ENCODE data around the gene ARL5C.
A peak's percentile ranks its signal among the peaks of the same experiment; 100 is the strongest.

Gene ARL5C

DNA sequence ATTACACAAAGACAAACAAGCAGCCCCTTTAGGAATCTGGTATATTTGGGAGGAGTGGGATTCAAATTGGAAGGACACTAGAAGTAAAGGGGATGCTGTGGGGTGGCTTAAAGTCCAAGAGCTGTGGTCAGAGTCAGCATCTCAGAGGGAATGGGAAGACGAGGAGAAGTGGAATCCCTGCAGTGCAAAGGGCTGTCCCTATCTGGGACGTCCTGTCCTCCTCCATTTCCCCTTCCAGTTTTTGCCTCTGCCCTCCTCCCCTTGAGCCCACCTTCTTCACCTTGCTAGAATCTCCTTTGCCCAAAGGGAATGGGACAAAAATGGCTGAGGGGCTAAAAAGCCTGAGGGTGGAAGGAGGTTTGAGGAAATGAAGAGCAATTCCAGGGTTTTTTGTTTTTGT, 10.3 kb downstream of the ARL5C start:
- ATAC-seq: no peak
- TF ChIP-seq ESRRG (CRISPR knock-in tag; IDR thresholded peaks at IDR 0.05) (no peak), ARNTL (CRISPR knock-in tag; IDR thresholded peaks at IDR 0.05; ENCODE audit: borderline replicate concordance, low read depth) (no peak), ZFP30 (CRISPR knock-in tag; IDR thresholded peaks at IDR 0.05) (no peak), SNAI2 (CRISPR knock-in tag; IDR thresholded peaks at IDR 0.05) (no peak)
- TF ChIP-seq, protein P1, sequence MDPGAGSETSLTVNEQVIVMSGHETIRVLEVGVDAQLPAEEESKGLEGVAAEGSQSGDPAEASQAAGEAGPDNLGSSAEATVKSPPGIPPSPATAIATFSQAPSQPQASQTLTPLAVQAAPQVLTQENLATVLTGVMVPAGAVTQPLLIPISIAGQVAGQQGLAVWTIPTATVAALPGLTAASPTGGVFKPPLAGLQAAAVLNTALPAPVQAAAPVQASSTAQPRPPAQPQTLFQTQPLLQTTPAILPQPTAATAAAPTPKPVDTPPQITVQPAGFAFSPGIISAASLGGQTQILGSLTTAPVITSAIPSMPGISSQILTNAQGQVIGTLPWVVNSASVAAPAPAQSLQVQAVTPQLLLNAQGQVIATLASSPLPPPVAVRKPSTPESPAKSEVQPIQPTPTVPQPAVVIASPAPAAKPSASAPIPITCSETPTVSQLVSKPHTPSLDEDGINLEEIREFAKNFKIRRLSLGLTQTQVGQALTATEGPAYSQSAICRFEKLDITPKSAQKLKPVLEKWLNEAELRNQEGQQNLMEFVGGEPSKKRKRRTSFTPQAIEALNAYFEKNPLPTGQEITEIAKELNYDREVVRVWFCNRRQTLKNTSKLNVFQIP (CRISPR knock-in tag; IDR thresholded peaks at IDR 0.05; ENCODE audit: borderline replicate concordance, low read depth): no peak
- TF ChIP-seq, protein P2, sequence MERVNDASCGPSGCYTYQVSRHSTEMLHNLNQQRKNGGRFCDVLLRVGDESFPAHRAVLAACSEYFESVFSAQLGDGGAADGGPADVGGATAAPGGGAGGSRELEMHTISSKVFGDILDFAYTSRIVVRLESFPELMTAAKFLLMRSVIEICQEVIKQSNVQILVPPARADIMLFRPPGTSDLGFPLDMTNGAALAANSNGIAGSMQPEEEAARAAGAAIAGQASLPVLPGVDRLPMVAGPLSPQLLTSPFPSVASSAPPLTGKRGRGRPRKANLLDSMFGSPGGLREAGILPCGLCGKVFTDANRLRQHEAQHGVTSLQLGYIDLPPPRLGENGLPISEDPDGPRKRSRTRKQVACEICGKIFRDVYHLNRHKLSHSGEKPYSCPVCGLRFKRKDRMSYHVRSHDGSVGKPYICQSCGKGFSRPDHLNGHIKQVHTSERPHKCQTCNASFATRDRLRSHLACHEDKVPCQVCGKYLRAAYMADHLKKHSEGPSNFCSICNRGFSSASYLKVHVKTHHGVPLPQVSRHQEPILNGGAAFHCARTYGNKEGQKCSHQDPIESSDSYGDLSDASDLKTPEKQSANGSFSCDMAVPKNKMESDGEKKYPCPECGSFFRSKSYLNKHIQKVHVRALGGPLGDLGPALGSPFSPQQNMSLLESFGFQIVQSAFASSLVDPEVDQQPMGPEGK (CRISPR knock-in tag; IDR thresholded peaks at IDR 0.05; ENCODE audit: borderline replicate concordance): no peak
- TF ChIP-seq, protein P3, sequence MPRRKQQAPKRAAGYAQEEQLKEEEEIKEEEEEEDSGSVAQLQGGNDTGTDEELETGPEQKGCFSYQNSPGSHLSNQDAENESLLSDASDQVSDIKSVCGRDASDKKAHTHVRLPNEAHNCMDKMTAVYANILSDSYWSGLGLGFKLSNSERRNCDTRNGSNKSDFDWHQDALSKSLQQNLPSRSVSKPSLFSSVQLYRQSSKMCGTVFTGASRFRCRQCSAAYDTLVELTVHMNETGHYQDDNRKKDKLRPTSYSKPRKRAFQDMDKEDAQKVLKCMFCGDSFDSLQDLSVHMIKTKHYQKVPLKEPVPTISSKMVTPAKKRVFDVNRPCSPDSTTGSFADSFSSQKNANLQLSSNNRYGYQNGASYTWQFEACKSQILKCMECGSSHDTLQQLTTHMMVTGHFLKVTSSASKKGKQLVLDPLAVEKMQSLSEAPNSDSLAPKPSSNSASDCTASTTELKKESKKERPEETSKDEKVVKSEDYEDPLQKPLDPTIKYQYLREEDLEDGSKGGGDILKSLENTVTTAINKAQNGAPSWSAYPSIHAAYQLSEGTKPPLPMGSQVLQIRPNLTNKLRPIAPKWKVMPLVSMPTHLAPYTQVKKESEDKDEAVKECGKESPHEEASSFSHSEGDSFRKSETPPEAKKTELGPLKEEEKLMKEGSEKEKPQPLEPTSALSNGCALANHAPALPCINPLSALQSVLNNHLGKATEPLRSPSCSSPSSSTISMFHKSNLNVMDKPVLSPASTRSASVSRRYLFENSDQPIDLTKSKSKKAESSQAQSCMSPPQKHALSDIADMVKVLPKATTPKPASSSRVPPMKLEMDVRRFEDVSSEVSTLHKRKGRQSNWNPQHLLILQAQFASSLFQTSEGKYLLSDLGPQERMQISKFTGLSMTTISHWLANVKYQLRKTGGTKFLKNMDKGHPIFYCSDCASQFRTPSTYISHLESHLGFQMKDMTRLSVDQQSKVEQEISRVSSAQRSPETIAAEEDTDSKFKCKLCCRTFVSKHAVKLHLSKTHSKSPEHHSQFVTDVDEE (CRISPR knock-in tag; IDR thresholded peaks at IDR 0.05): no peak

DNA sequence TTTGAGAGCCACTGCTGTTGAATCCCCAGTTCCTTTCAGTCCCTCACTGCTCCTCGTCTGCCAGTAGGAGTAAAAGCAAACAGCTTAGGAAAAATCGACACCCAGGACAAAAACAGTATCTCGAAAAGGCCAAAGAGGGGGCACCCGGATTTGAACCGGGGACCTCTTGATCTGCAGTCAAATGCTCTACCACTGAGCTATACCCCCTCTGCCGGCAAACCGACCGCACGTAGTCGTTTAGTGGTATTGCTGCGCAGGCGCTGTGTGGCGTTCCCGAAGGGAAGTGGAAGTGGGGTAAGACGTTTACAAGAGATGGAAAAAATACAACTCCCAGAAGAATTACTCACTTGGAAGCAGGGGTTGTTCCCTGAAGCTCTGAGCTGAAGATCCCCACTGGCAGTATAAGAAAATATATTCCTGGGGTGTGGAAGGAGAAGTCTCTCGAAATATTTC, 12.3 kb downstream of the ARL5C start:
- TF ChIP-seq ZFP30 (CRISPR knock-in tag; IDR thresholded peaks at IDR 0.05) (no peak), ZC3H10 (CRISPR knock-in tag; IDR thresholded peaks at IDR 0.05) (no peak), ZNF70 (CRISPR knock-in tag; IDR thresholded peaks at IDR 0.05) (no peak), TCF4 (CRISPR knock-in tag; IDR thresholded peaks at IDR 0.05; ENCODE audit: borderline replicate concordance) (no peak), PPARA (CRISPR knock-in tag; IDR thresholded peaks at IDR 0.05; ENCODE audit: borderline replicate concordance) (no peak), OSR1 (CRISPR knock-in tag; IDR thresholded peaks at IDR 0.05) (no peak), SNAI2 (CRISPR knock-in tag; IDR thresholded peaks at IDR 0.05) (no peak), CSDC2 (CRISPR knock-in tag; IDR thresholded peaks at IDR 0.05) (no peak), RARB (CRISPR knock-in tag; IDR thresholded peaks at IDR 0.05) (no peak), ZNF565 (CRISPR knock-in tag; conservative IDR thresholded peaks at IDR 0.05; ENCODE audit: low read depth) (no peak), GLIS3 (CRISPR knock-in tag; IDR thresholded peaks at IDR 0.05) (no peak), ZNF8 (CRISPR knock-in tag; IDR thresholded peaks at IDR 0.05) (no peak), ISL1 (CRISPR knock-in tag; IDR thresholded peaks at IDR 0.05) (no peak), ARNTL (CRISPR knock-in tag; IDR thresholded peaks at IDR 0.05; ENCODE audit: borderline replicate concordance, low read depth) (no peak), ESRRG (CRISPR knock-in tag; IDR thresholded peaks at IDR 0.05) (no peak)
- TF ChIP-seq, protein P4, sequence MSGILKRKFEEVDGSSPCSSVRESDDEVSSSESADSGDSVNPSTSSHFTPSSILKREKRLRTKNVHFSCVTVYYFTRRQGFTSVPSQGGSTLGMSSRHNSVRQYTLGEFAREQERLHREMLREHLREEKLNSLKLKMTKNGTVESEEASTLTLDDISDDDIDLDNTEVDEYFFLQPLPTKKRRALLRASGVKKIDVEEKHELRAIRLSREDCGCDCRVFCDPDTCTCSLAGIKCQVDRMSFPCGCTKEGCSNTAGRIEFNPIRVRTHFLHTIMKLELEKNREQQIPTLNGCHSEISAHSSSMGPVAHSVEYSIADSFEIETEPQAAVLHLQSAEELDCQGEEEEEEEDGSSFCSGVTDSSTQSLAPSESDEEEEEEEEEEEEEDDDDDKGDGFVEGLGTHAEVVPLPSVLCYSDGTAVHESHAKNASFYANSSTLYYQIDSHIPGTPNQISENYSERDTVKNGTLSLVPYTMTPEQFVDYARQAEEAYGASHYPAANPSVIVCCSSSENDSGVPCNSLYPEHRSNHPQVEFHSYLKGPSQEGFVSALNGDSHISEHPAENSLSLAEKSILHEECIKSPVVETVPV (CRISPR knock-in tag; IDR thresholded peaks at IDR 0.05): no peak
- TF ChIP-seq, protein P3 (CRISPR knock-in tag; IDR thresholded peaks at IDR 0.05): no peak
- TF ChIP-seq, protein P2 (CRISPR knock-in tag; IDR thresholded peaks at IDR 0.05; ENCODE audit: borderline replicate concordance): no peak
- TF ChIP-seq, protein P5, sequence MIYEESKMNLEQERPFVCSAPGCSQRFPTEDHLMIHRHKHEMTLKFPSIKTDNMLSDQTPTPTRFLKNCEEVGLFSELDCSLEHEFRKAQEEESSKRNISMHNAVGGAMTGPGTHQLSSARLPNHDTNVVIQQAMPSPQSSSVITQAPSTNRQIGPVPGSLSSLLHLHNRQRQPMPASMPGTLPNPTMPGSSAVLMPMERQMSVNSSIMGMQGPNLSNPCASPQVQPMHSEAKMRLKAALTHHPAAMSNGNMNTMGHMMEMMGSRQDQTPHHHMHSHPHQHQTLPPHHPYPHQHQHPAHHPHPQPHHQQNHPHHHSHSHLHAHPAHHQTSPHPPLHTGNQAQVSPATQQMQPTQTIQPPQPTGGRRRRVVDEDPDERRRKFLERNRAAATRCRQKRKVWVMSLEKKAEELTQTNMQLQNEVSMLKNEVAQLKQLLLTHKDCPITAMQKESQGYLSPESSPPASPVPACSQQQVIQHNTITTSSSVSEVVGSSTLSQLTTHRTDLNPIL (CRISPR knock-in tag; IDR thresholded peaks at IDR 0.05; ENCODE audit: low read depth): no peak
- TF ChIP-seq, protein P1 (CRISPR knock-in tag; IDR thresholded peaks at IDR 0.05; ENCODE audit: borderline replicate concordance, low read depth): no peak

More for the DNA sequence above, 12.3 kb downstream of the ARL5C start:
- peak; percentile 65 for ATAC-seq
